ENCODE measurements around the gene SCLY. TPM values are rescaled to one million over a fixed set of nuclear protein-coding genes. Genes with fewer than 3 reads are reported as not detected.

SCLY gene
- total and polyA plus RNA-seq, 10 donors: 5.8 to 22.7 (median 14.6) TPM

DNA sequence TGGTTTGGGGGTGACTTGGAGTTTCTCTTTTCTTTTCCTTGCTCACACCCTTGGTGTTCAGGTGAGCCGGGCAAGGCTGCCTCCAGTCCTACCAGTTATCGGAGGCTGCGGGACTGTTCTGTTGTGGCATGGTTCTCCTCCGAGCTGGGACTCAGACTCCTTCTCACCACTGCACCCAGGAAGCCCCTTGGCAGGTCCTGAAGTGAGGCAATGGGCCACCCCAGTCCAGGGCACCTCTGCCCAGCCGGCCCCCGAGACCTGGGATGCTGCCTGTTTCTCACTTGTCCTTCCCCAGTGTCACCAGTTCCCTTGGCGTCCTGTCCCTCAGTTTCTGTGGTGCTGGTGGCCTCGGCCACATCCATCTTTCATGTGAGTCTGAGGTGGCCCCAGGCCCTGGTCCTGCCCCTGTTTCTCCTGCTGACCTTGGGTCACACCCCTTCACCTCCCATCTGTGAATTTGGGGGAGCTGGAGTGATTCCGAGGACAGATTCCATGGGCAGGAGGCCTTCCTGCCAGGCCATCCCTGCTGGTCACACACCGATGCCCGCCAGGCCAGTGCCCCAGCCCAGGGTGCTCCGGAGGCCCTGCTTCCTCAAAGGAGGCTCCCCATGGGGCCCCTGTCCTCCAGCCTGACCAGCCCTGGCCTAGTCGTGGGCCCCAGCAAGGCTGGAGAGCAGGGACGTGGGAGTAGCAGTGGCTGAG, 71.1 kb downstream of the SCLY start:
- H3K27me3 ChIP-seq (replicated peaks in 1 of 7): peaks cover 0 to 5% (median 0%) of the 10 kb centered on the region in 7 donors
- TF ChIP-seq POLR2AphosphoS5 (IDR thresholded peaks at IDR 0.05): no peak
- no peak for TF ChIP-seq POLR2A (IDR thresholded peaks at IDR 0.05)
- TF ChIP-seq CTCF (IDR thresholded peaks at IDR 0.05 in 8 of 11, conservative IDR thresholded peaks at IDR 0.05 in 3 of 11): no peak
- H3K36me3 ChIP-seq: no peaks in the 10 kb centered on the region
- 83 to 92% (median 91%) methylated on average over 12 to 14 of the region's 14 CpGs for WGBS, 5 donors
- DNase-seq: peak; percentile 58
- H3K27ac ChIP-seq: no peak overlapping the region
- intact Hi-C loops (cut with DNase I; ENCODE audit: low total_unique reads): no loop called here
- no peaks in the 10 kb centered on the region for H3K9me3 ChIP-seq
- H3K4me3 ChIP-seq: no peak overlapping the region
- H3K4me1 ChIP-seq: peaks cover 0 to 6% (median 2%) of the 10 kb centered on the region in 6 donors

DNA sequence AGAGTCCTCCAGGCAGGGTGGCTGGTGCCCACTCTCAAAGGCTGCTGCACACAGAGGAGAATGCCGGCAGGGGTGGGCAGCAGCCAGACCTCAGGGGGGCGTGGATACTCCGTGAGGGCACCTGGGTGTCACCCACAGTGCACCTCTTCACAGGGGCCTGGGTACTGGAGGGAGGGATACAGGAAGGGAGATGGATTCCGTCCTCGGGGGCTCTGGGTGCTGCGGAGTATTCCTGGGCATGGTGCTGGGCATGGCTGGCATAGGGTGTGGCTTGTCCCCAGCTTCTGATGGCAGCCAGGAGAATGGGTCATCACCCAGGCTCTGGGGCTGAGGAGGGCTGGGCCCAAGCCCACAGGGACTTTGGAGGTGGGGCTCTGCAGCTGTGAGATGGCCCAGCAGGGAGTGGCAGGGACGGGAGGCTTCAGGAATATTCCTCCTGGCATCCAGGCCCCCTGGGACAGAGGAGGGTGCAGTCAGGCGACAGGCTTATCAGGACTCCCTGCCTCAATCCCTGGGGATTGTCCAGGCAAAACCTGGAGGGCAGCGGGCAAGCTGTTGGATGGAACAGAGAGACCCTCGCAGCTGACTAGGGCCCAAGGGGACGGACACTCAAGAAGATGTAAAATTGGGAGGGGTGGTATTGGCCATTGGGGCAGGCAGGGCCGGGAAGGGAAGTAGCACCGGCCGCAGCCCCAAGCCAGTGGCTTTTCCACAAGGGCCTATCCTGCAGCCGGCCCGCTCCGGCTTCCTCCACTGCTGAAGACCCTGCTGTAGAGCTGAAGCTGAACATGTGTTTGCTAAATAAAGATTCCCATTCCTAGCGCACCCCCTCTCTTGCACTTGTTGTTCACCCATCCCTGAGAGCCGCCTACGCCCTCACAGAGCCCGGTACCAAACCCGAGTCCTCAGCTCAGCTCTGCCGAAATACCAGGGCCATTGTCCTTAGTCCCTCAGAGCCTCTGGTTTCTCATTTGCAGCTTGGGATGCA, 72.0 kb downstream of the SCLY start:
- WGBS, 5 donors: 89 to 94% (median 92%) methylated on average over 22 to 23 of the region's 23 CpGs
- no peak overlapping the region for H3K4me3 ChIP-seq
- intact Hi-C loops (cut with DNase I; ENCODE audit: low total_unique reads): no loop called here
- no peak for TF ChIP-seq CTCF (IDR thresholded peaks at IDR 0.05 in 8 of 11, conservative IDR thresholded peaks at IDR 0.05 in 3 of 11)
- TF ChIP-seq POLR2A (IDR thresholded peaks at IDR 0.05): no peak
- no peak for TF ChIP-seq POLR2AphosphoS5 (IDR thresholded peaks at IDR 0.05)
- H3K27ac ChIP-seq: no peak overlapping the region
- H3K36me3 ChIP-seq: no peaks in the 10 kb centered on the region
- H3K4me1 ChIP-seq: no peaks in the 10 kb centered on the region
- H3K27me3 ChIP-seq (replicated peaks in 1 of 7): peaks cover 0 to 5% (median 0%) of the 10 kb centered on the region in 7 donors
- H3K9me3 ChIP-seq: no peaks in the 10 kb centered on the region
- peak; percentile 52 for DNase-seq

- Histone ChIP-seq H3K4me3 (no peak overlapping the region), H3K9me3 (no peaks in the 10 kb centered on the region), H3K27me3 (replicated peaks in 1 of 7) (peaks cover 0 to 3% (median 0%) of the 10 kb centered on the region in 7 donors), H3K36me3 (no peaks in the 10 kb centered on the region), H3K4me1 (peaks cover 0 to 9% (median 3%) of the 10 kb centered on the region in 6 donors), H3K27ac (no peak overlapping the region)
- 63 to 80% (median 73%) methylated on average over 10 to 14 of the region's 14 CpGs for WGBS, 5 donors
- peak; percentile 51 for DNase-seq
- TF ChIP-seq CTCF (IDR thresholded peaks at IDR 0.05 in 8 of 11, conservative IDR thresholded peaks at IDR 0.05 in 3 of 11): no peak
- TF ChIP-seq POLR2AphosphoS5 (IDR thresholded peaks at IDR 0.05): no peak
- no peak for TF ChIP-seq POLR2A (IDR thresholded peaks at IDR 0.05)
- intact Hi-C loops (cut with DNase I; ENCODE audit: low total_unique reads): no loop called here
These were observed 72.9 kb downstream of the SCLY start for GRCh38 chr2:238133499-238134392.

Measured in spleen (tissue), 11 donors.